Stimulated activated CD8-positive, alpha-beta memory T cell treated with anti-CD3 and anti-CD28 coated beads, Interleukin-12 subunit alpha, Interleukin-12 subunit beta, amount 100 ng/mL, for 1 hour (primary cell): Measurements from ENCODE around the gene PLEKHH3.

Source experiments
- DNase-seq: peaks from one replicate; pipeline ENCODE4 v3.0.0-alpha.2; 2020; ENCODE audit warnings: low read depth

Gene PLEKHH3

GRCh38 chr17:42676424-42677011, at the start of gene PLEKHH3:
TSS of gene PLEKHH3 (minus strand) at chr17:42676994. CDS start at chr17:42676563, 431 bp downstream.
- DNase-seq, result no peak

GRCh38 chr17:42725143-42725542, 48.3 kb upstream of the PLEKHH3 start:
- no peak for DNase-seq

GRCh38 chr17:42723636-42724035, 46.8 kb upstream of the PLEKHH3 start:
- no peak for DNase-seq

GRCh38 chr17:42720996-42721583, 44.3 kb upstream of the PLEKHH3 start:
- no peak for DNase-seq

- DNase-seq, result no peak
These were observed 32.8 kb upstream of the PLEKHH3 start for GRCh38 chr17:42709561-42709960.

GRCh38 chr17:42708588-42708987, 31.8 kb upstream of the PLEKHH3 start:
- DNase-seq, result no peak

- peak; percentile 27 for DNase-seq
These were observed 29.9 kb upstream of the PLEKHH3 start for GRCh38 chr17:42706732-42707131.

- no peak for DNase-seq
These were observed 28.2 kb upstream of the PLEKHH3 start for GRCh38 chr17:42704837-42705494.

- no peak for DNase-seq
These were observed 27.7 kb upstream of the PLEKHH3 start for GRCh38 chr17:42704490-42704836.

GRCh38 chr17:42702446-42702845, 25.7 kb upstream of the PLEKHH3 start:
- no peak for DNase-seq

- no peak for DNase-seq
These were observed 23.9 kb upstream of the PLEKHH3 start for GRCh38 chr17:42700586-42701289.

GRCh38 chr17:42699415-42699740, 22.6 kb upstream of the PLEKHH3 start:
- DNase-seq, result no peak

- no peak for DNase-seq
These were observed 22.1 kb upstream of the PLEKHH3 start for GRCh38 chr17:42698736-42699414.

- DNase-seq, result no peak
These were observed 20.5 kb upstream of the PLEKHH3 start for GRCh38 chr17:42697108-42697811.

GRCh38 chr17:42695500-42695899, 18.7 kb upstream of the PLEKHH3 start:
- no peak for DNase-seq

GRCh38 chr17:42694524-42694923, 17.7 kb upstream of the PLEKHH3 start:
- DNase-seq, result no peak

- no peak for DNase-seq
These were observed 15.7 kb upstream of the PLEKHH3 start for GRCh38 chr17:42692489-42692888.

GRCh38 chr17:42691021-42691545, 14.3 kb upstream of the PLEKHH3 start:
- DNase-seq, result no peak

GRCh38 chr17:42690596-42690995, 13.8 kb upstream of the PLEKHH3 start:
- no peak for DNase-seq

- DNase-seq, result no peak
These were observed 11.0 kb upstream of the PLEKHH3 start for GRCh38 chr17:42687707-42688320.

GRCh38 chr17:42686520-42687128, 9.8 kb upstream of the PLEKHH3 start:
- DNase-seq, result no peak
